DMS153 treated with DMSO at 0.1 percent for 48 hours (cell line): ENCODE measurements around the gene NKD1.

ENCODE experiments used
- DNase-seq: peaks from one replicate; lab custom pipeline; 2025; ENCODE audit not compliant: unreplicated experiment; lab: John Stamatoyannopoulos, UW

The NKD1 gene

DNA sequence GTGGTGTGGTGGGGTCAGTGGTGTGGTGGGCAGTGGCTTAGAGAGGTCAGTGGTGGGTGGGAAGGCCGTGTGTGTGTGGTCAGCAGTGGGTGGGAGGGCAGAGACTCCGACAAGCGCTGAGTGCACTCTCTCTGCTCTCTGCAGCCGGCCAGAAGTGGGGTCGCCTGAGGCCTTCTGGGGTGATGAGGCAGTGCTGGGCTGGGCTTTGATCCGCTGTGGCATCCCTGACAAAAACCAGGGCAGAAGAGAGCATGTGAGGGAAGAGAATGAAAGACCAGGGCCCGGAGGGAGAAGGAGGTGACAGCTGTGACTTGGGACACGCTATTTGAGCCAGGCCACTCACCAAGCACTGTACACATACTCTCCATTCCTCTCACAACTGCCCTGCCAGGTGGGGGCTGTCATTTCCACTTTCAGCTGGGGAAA lies 50.8 kb downstream of the NKD1 start:
- no peak for DNase-seq

- no peak for DNase-seq
Observed at GRCh38 chr16:50599494-50599893, 51.3 kb downstream of the NKD1 start.

DNA sequence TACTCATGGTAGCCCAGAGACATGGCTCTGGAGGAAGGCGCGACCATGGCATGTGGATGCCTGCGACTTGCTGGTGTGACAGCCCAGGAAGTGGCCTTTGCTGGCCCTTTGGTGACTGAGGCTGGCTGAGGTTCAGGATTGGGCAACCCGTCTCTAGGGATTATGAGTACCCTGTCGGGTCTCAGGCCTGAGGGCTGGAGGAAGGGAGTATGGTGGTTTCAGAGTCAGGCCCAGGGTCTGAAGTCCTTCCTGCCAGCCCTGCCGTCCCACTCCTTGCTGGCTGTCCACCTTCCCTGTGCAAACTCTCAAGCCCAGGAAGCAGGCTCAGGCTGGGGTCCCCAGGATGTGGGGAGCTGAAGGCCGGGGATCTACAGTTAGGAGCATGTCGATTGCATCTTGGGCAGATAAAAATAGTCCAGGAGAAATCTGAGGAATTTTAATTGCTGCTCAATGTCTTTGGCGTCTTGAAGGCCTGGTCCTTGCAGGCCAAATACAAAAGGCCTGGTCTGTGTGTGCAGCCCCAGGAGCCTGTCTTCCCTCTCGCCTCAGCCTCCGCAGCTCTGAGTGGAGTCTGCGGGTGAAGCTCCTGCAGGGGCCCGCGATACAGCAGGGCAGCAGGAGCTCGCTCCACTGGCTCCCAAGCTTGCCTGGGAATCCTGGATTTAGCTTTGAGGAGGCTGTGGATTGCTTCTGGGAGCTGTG lies 52.5 kb downstream of the NKD1 start:
- no peak for DNase-seq

DNA sequence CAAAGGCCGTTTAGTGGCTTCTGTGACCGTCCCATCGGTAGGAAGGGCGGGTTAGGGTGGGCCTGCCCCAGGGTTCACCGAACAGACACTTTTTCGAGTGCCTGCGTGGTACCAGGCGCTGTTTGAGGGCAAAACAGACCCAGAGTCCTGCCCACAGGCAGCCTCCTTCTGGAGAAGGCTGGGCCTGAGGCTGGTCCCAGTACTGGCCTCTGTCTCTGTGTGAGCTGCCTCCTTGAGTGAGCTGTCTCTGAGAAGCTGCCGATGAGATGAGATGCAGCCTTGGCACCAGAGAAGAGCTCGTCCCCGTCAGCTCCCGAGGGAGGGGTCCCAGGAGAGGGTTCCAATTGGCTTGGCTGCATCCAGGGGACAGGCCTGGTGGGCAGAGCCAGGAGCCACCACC lies 53.1 kb downstream of the NKD1 start:
- no peak for DNase-seq

GRCh38 chr16:50602126-50602525 lies 53.9 kb downstream of the NKD1 start:
- no peak for DNase-seq

DNA sequence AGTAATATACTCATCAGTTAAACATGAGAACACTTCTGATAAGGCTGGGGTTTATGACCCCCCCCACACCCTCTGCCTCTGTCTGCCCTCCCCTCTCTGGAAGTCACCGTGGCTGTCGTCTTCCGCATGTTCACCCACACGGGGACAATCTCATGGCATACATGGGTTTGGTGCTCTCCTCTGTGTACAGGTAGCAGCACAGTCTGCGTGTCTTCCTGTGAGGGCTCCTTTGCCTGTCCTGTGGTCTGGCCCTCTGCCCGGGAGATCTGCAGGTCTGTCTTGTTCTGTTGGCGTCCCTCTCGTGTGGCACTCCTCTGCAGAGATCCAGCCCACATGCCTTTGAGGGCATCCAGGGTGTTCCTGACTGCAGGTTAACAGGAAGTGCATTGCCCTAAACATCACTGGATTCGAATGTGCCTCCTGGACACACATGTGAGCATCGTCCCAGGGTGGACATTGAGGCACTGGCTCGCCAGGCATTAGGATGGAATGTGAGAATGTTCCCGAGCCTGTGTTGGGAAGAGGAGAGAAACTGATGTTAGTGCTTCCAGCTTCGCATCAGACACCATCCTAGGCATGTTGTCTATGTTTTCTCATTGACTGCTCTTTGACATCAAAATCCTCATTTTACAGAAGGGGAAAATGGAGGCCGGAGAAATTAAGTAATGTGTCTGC lies 54.5 kb downstream of the NKD1 start:
- DNase-seq, result no peak

- no peak for DNase-seq
Observed at GRCh38 chr16:50603206-50604064, 55.2 kb downstream of the NKD1 start.

- no peak for DNase-seq
Observed at GRCh38 chr16:50604065-50604418, 55.8 kb downstream of the NKD1 start.

GRCh38 chr16:50604610-50605009 lies 56.4 kb downstream of the NKD1 start:
- DNase-seq, result no peak

DNA sequence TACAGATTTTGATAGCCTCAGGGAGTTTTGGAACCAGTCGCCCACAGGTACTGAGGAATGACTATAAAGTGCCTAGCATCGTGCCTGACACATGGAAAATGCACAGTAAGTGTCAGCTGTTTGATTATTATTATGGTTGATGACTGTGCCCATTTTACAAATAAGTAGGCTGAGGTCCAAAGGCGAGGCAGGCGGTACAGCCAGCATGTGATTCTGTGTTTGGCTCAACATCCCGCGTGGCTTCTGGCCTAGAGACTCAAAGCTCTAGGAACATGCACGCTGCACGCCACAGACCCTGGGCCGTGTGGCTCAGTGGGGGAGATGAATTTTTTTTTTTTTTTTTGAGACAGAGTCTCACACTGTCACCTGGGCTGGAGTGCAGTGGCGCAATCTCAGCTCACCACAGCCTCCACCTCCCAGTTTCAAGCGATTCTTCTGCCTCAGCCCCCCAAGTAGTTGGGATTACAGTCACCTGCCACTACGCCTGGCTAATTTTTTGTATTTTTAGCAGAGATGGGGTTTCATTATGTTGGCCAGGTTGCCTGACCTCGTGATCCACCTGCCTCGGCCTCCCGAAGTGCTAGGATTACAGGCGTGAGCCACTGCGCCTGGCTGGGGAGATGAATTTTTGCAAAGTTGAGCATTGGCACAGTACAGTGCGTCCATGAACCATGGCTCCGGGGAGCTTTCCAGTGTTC lies 57.7 kb downstream of the NKD1 start:
- DNase-seq, result no peak

- no peak for DNase-seq
Observed at GRCh38 chr16:50606431-50607050, 58.3 kb downstream of the NKD1 start.

- DNase-seq, result no peak
Observed at GRCh38 chr16:50607051-50607431, 58.8 kb downstream of the NKD1 start.

- no peak for DNase-seq
Observed at GRCh38 chr16:50607447-50607846, 59.3 kb downstream of the NKD1 start.

DNA sequence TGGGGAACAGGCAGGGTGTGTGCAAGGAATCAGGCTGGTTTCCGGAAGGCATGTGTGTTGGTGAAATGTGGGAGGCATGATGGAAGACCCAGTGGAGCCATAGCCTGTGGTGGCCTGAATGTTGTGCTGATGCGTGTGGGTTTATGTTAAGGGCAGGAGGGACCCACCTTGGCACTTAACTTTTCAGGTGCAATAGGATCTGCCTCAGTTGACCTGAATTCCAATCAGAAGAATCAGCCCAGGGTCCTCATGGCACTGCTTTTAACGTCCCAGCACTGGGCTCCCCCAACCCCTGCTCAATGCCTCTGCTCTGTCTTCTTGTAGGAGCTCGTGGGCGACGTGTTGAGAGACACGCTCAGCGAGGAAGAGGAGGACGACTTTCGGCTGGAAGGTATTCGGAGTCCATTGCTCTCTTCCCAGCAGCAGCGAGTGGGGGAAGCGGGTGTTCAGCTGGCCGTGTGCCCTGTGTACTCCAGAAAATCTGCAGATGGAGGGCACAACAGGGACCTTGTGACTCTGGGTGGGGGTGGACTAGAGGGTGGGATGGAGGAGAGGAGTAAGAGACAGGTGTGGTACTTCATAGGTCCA lies 59.9 kb downstream of the NKD1 start:
- DNase-seq, result no peak

DNA sequence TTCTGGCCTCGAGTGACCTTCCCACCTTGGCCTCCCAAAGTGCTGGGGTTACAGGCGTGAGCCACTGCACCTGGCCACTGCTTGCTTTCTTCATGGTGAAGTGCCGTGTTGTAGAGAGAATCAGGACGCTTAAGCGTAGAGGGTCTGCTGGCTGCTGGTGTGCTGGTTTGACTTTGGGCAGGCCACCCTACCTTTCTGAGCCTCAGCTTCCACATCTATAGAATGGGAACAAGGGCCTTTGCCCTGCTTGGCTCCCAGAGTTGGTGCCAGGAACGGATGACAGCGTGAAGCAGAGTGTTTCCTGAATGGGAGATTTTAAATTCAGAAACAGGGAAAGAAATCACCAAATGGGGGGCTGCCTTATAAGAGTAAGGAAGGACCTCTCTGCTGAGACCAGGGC lies 60.9 kb downstream of the NKD1 start:
- DNase-seq, result no peak

DNA sequence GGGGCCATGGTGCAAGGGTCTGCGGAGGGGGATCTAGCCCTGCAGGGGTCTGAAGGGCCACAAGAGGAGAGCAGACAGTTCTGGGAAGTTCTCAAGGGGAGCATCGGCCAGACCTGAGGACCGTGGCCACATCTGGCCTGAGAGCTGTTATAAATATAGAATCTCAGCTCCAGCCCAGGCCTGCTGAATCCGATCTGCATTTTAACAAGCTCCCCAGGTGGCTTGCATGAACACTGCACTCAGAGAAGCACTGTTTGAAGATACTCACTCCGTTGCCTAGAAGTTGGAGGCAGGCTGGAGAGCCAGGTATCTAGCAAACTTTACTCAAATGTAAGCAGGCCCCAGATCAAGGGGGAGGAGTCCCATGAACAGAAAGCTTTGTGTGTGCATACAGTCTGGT lies 61.3 kb downstream of the NKD1 start:
- DNase-seq, result no peak

DNA sequence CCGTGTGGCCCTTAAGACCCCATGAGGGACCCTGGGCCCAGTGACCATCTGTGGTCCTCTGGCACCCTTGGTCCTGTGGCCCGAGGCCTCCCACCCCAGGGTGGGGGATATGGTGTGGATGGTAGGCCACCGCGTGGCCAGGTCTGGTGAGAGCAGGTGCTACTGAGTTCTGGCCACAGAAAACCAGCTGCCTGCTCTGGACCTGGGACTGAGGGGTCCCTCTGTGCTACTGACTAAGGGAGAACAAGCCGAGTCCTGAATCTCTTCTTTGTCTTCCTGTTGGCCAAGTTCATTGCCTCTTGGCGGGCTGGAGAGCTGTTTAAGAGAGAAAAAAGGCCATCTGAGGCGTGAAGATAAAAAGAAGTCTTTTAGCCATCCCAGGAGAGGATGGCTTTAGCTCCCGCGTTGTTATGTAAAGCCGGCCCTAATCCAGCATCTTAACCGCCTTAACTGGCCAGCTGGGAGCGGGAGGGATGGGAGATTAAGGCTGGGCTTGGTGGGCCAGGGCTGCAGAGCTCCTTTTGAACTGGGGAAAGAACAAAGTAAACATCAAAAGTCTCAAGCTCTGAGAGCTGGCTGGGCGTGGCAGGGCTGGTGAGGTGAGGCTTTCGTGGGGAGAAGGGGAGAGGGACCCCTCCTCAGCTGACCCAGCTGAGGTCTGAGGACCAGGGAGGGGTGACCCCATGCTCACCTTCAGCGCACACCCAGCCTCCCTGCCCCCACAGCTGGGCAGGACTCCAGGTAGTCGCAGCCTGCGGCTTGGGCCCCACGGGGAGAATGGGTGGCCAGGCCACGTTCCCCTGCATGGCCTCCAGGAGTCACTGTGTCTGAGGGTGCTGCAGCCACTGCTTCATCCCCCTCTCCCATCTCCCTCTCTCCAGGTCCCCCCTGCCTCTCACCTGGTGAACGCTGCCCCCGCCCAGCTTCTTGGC lies 62.4 kb downstream of the NKD1 start:
- DNase-seq, result no peak

GRCh38 chr16:50611332-50611934 lies 63.2 kb downstream of the NKD1 start:
- DNase-seq, result no peak
